GOT3 (cell line): ENCODE data around the gene TCEA2.

Source experiments
- DNase-seq: peaks from one replicate; lab custom pipeline; 2025; ENCODE audit warnings: mixed read lengths; lab: John Stamatoyannopoulos, UW

Gene TCEA2

GRCh38 chr20:64065062-64065973 is 2.3 kb downstream of the TCEA2 start:
- no peak for DNase-seq

GRCh38 chr20:64065974-64066343 is 3.0 kb downstream of the TCEA2 start:
- DNase-seq: no peak

- DNase-seq: no peak
Measured at GRCh38 chr20:64067005-64067632, 4.1 kb downstream of the TCEA2 start.

GRCh38 chr20:64067733-64068307 is 4.8 kb downstream of the TCEA2 start:
- DNase-seq: no peak

GRCh38 chr20:64068386-64069208 is 5.6 kb downstream of the TCEA2 start:
- DNase-seq: no peak

GRCh38 chr20:64069209-64069613 is 6.2 kb downstream of the TCEA2 start:
- no peak for DNase-seq

GRCh38 chr20:64069614-64070243 is 6.7 kb downstream of the TCEA2 start:
- no peak for DNase-seq

- DNase-seq: no peak
Measured at GRCh38 chr20:64070244-64070993, 7.4 kb downstream of the TCEA2 start.

- DNase-seq: no peak
Measured at GRCh38 chr20:64071341-64072332, 8.6 kb downstream of the TCEA2 start.

GRCh38 chr20:64072498-64073063 is 9.6 kb downstream of the TCEA2 start:
- DNase-seq: no peak

GRCh38 chr20:64073476-64074183 is 10.6 kb downstream of the TCEA2 start:
- no peak for DNase-seq

GRCh38 chr20:64074184-64074789 is 11.3 kb downstream of the TCEA2 start:
- DNase-seq: no peak

GRCh38 chr20:64074963-64075362 is 12.0 kb downstream of the TCEA2 start:
- DNase-seq: no peak

GRCh38 chr20:64075556-64075955 is 12.6 kb downstream of the TCEA2 start:
- no peak for DNase-seq

- DNase-seq: no peak
Measured at GRCh38 chr20:64076061-64076997, 13.3 kb downstream of the TCEA2 start.

GRCh38 chr20:64077094-64077493 is 14.1 kb downstream of the TCEA2 start:
- no peak for DNase-seq

GRCh38 chr20:64077541-64077875 is 14.5 kb downstream of the TCEA2 start:
- DNase-seq: no peak
